ENCODE results near the gene SDC4.

- TF ChIP-seq CTCF (conservative IDR thresholded peaks at IDR 0.05; ENCODE audit: low read length), result no peak
- TF ChIP-seq EZH2phosphoT487 (IDR thresholded peaks at IDR 0.05; ENCODE audit: borderline replicate concordance), result no peak
Measured at GRCh38 chr20:45340951-45341350, 7.3 kb downstream of the SDC4 start.

Measured in Loucy (cell line).